ENCODE data around the gene TRPC4.

Gene TRPC4

DNA sequence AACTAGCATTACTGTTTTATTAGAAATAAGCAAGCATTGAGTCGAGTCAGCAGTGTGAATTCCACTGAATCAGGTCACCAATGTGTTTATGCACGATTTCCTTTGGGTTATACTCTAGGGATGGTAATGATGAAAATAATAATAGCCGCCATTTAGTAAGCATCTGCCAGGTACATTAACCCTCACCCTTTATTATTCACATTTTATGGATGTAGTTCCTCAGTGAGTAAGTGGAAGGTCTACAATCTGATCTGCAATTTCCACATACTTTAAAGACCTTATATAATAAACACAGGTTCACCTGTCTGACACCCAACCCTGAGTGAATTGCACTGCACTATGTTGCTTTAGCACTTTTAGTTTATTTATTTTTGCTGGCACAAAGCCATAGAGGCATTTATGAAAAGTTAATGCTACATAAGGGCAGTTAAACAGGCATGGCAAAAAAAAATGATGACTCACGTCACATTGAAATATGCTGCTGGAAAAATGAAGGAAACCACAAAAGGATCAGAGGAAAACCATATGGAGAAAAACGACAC is 122.4 kb downstream of the TRPC4 start:
- no peak overlapping the region for H3K9ac ChIP-seq (ENCODE audit: low read length in 5 of 5)
- H3K4me3 ChIP-seq (ENCODE audit: low read depth in 1 of 5, low read length in 5 of 5): no peak overlapping the region
- no peaks in the 10 kb centered on the region for H3K36me3 ChIP-seq (ENCODE audit: control insufficient read depth in 5 of 5, insufficient read depth in 5 of 5, low read length in 5 of 5)
- no peaks in the 10 kb centered on the region for H3K4me1 ChIP-seq (ENCODE audit: control insufficient read depth in 5 of 5, insufficient read depth in 5 of 5, low read length in 5 of 5)
- H3K27ac ChIP-seq (ENCODE audit: low read depth, low read length): no peak overlapping the region
- H3K9me3 ChIP-seq (ENCODE audit: control insufficient read depth in 5 of 5, low read length in 5 of 5): no peaks in the 10 kb centered on the region
- H3K27me3 ChIP-seq (ENCODE audit: control insufficient read depth in 5 of 5, insufficient read depth in 4 of 5, low read length in 5 of 5): no peaks in the 10 kb centered on the region

DNA sequence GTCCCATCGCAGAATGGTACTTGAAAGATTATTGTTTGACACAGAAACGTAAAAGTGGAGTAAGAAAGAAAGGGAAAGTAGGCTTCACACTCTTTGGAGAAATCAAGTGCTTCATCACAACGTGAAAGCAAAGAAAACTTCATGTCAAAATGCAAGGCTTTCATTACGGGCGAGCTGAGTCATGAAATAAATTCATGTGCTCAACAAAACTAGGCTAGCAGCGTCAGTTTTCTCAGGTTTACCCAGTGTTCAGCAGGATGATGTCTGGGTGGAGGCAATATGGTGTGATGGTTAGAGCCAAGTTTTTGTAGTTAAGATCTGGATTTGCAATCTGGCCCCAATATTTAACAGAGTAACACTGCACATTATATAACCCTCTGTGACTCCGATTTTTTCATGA is 128.0 kb downstream of the TRPC4 start:
- Histone ChIP-seq H3K9me3 (ENCODE audit: control insufficient read depth in 5 of 5, low read length in 5 of 5) (no peaks in the 10 kb centered on the region), H3K27me3 (ENCODE audit: control insufficient read depth in 5 of 5, insufficient read depth in 4 of 5, low read length in 5 of 5) (no peaks in the 10 kb centered on the region), H3K27ac (ENCODE audit: low read depth, low read length) (no peak overlapping the region), H3K4me3 (ENCODE audit: low read depth in 1 of 5, low read length in 5 of 5) (no peak overlapping the region), H3K9ac (ENCODE audit: low read length in 5 of 5) (no peak overlapping the region), H3K36me3 (ENCODE audit: control insufficient read depth in 5 of 5, insufficient read depth in 5 of 5, low read length in 5 of 5) (no peaks in the 10 kb centered on the region), H3K4me1 (ENCODE audit: control insufficient read depth in 5 of 5, insufficient read depth in 5 of 5, low read length in 5 of 5) (no peaks in the 10 kb centered on the region)

- H3K27me3 ChIP-seq (ENCODE audit: control insufficient read depth in 5 of 5, insufficient read depth in 4 of 5, low read length in 5 of 5): no peaks in the 10 kb centered on the region
- H3K9ac ChIP-seq (ENCODE audit: low read length in 5 of 5): no peak overlapping the region
- H3K36me3 ChIP-seq (ENCODE audit: control insufficient read depth in 5 of 5, insufficient read depth in 5 of 5, low read length in 5 of 5): no peaks in the 10 kb centered on the region
- no peaks in the 10 kb centered on the region for H3K4me1 ChIP-seq (ENCODE audit: control insufficient read depth in 5 of 5, insufficient read depth in 5 of 5, low read length in 5 of 5)
- no peaks in the 10 kb centered on the region for H3K9me3 ChIP-seq (ENCODE audit: control insufficient read depth in 5 of 5, low read length in 5 of 5)
- H3K4me3 ChIP-seq (ENCODE audit: low read depth in 1 of 5, low read length in 5 of 5): no peak overlapping the region
- no peak overlapping the region for H3K27ac ChIP-seq (ENCODE audit: low read depth, low read length)
These were observed 133.5 kb downstream of the TRPC4 start for GRCh38 chr13:37736045-37736444.

GRCh38 chr13:37735293-37735692 is 134.3 kb downstream of the TRPC4 start:
- Histone ChIP-seq H3K27me3 (ENCODE audit: control insufficient read depth in 5 of 5, insufficient read depth in 4 of 5, low read length in 5 of 5) (no peaks in the 10 kb centered on the region), H3K9ac (ENCODE audit: low read length in 5 of 5) (no peak overlapping the region), H3K9me3 (ENCODE audit: control insufficient read depth in 5 of 5, low read length in 5 of 5) (no peaks in the 10 kb centered on the region), H3K27ac (ENCODE audit: low read depth, low read length) (no peak overlapping the region), H3K36me3 (ENCODE audit: control insufficient read depth in 5 of 5, insufficient read depth in 5 of 5, low read length in 5 of 5) (no peaks in the 10 kb centered on the region), H3K4me1 (ENCODE audit: control insufficient read depth in 5 of 5, insufficient read depth in 5 of 5, low read length in 5 of 5) (no peaks in the 10 kb centered on the region), H3K4me3 (ENCODE audit: low read depth in 1 of 5, low read length in 5 of 5) (no peak overlapping the region)

- no peaks in the 10 kb centered on the region for H3K4me1 ChIP-seq (ENCODE audit: control insufficient read depth in 5 of 5, insufficient read depth in 5 of 5, low read length in 5 of 5)
- H3K36me3 ChIP-seq (ENCODE audit: control insufficient read depth in 5 of 5, insufficient read depth in 5 of 5, low read length in 5 of 5): no peaks in the 10 kb centered on the region
- H3K27ac ChIP-seq (ENCODE audit: low read depth, low read length): no peak overlapping the region
- H3K27me3 ChIP-seq (ENCODE audit: control insufficient read depth in 5 of 5, insufficient read depth in 4 of 5, low read length in 5 of 5): no peaks in the 10 kb centered on the region
- H3K9ac ChIP-seq (ENCODE audit: low read length in 5 of 5): no peak overlapping the region
- H3K4me3 ChIP-seq (ENCODE audit: low read depth in 1 of 5, low read length in 5 of 5): no peak overlapping the region
- H3K9me3 ChIP-seq (ENCODE audit: control insufficient read depth in 5 of 5, low read length in 5 of 5): no peaks in the 10 kb centered on the region
These were observed 139.7 kb downstream of the TRPC4 start for GRCh38 chr13:37729876-37730275.

DNA sequence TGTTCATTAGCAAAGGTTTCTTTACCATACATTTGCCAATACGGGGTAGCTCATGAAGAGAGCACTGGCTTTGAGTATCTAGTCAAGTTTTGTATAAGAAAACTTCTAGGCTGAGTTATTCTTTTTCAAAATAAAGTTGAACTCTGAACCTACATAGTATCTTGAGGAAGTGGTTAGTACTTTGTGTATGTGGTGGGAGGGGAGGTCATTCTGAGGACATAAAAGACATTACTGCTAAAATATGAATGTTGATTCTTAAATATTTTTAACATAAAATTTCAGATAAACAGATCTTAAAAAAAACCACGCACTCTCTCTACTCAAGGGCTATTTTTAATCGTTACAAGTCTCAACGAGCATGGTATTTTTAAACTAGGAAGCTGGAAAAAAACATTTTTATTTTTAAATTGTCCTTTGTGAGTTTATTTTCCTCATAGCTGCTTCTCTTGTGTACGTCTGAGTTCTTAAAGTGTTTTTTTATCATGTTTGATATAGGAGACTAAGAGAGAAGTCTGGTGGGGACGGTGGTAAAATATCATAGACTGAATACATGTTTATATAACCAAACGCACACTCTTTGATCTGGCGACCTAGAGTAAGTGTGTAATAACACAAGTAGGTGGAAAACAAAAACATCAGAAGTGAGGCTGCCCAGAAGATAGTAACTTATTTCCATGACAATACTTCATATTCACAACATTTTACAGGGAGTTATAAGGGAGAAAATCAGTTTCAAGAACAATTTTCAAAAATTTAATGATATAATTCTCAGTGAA is 153.0 kb downstream of the TRPC4 start:
- H3K9me3 ChIP-seq (ENCODE audit: control insufficient read depth in 5 of 5, low read length in 5 of 5): no peaks in the 10 kb centered on the region
- H3K9ac ChIP-seq (ENCODE audit: low read length in 5 of 5): no peak overlapping the region
- no peaks in the 10 kb centered on the region for H3K36me3 ChIP-seq (ENCODE audit: control insufficient read depth in 5 of 5, insufficient read depth in 5 of 5, low read length in 5 of 5)
- no peaks in the 10 kb centered on the region for H3K27me3 ChIP-seq (ENCODE audit: control insufficient read depth in 5 of 5, insufficient read depth in 4 of 5, low read length in 5 of 5)
- H3K4me3 ChIP-seq (ENCODE audit: low read depth in 1 of 5, low read length in 5 of 5): no peak overlapping the region
- H3K27ac ChIP-seq (ENCODE audit: low read depth, low read length): no peak overlapping the region
- no peaks in the 10 kb centered on the region for H3K4me1 ChIP-seq (ENCODE audit: control insufficient read depth in 5 of 5, insufficient read depth in 5 of 5, low read length in 5 of 5)

DNA sequence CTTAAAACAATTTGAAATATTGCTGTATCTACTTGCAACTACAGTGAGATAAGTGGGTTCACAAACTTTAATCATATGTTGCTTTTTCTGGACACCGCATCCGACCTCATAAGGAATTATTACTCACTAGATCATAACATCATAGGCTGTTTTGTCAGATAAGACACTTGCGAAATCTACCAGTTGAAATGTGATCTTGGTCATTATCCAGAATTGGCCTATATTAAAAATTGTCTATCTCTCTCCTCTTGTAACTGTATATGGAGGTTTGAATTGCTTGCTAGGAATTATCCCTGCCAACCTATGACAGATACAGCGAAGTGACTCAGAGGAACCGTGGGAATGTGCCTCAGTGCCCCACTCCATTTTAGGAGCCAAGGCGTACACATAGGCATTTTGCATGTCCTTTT is 154.0 kb downstream of the TRPC4 start:
- Histone ChIP-seq H3K36me3 (ENCODE audit: control insufficient read depth in 5 of 5, insufficient read depth in 5 of 5, low read length in 5 of 5) (no peaks in the 10 kb centered on the region), H3K27me3 (ENCODE audit: control insufficient read depth in 5 of 5, insufficient read depth in 4 of 5, low read length in 5 of 5) (no peaks in the 10 kb centered on the region), H3K4me3 (ENCODE audit: low read depth in 1 of 5, low read length in 5 of 5) (no peak overlapping the region), H3K9me3 (ENCODE audit: control insufficient read depth in 5 of 5, low read length in 5 of 5) (no peaks in the 10 kb centered on the region), H3K9ac (ENCODE audit: low read length in 5 of 5) (no peak overlapping the region), H3K4me1 (ENCODE audit: control insufficient read depth in 5 of 5, insufficient read depth in 5 of 5, low read length in 5 of 5) (no peaks in the 10 kb centered on the region), H3K27ac (ENCODE audit: low read depth, low read length) (no peak overlapping the region)

- Histone ChIP-seq H3K9me3 (ENCODE audit: control insufficient read depth in 5 of 5, low read length in 5 of 5) (no peaks in the 10 kb centered on the region), H3K27me3 (ENCODE audit: control insufficient read depth in 5 of 5, insufficient read depth in 4 of 5, low read length in 5 of 5) (no peaks in the 10 kb centered on the region), H3K27ac (ENCODE audit: low read depth, low read length) (no peak overlapping the region), H3K36me3 (ENCODE audit: control insufficient read depth in 5 of 5, insufficient read depth in 5 of 5, low read length in 5 of 5) (no peaks in the 10 kb centered on the region), H3K4me3 (ENCODE audit: low read depth in 1 of 5, low read length in 5 of 5) (no peak overlapping the region), H3K9ac (ENCODE audit: low read length in 5 of 5) (no peak overlapping the region), H3K4me1 (ENCODE audit: control insufficient read depth in 5 of 5, insufficient read depth in 5 of 5, low read length in 5 of 5) (no peaks in the 10 kb centered on the region)
These were observed 160.3 kb downstream of the TRPC4 start for GRCh38 chr13:37709318-37709717.

GRCh38 chr13:37707739-37708500 is 161.7 kb downstream of the TRPC4 start:
- Histone ChIP-seq H3K36me3 (ENCODE audit: control insufficient read depth in 5 of 5, insufficient read depth in 5 of 5, low read length in 5 of 5) (no peaks in the 10 kb centered on the region), H3K27me3 (ENCODE audit: control insufficient read depth in 5 of 5, insufficient read depth in 4 of 5, low read length in 5 of 5) (no peaks in the 10 kb centered on the region), H3K9me3 (ENCODE audit: control insufficient read depth in 5 of 5, low read length in 5 of 5) (no peaks in the 10 kb centered on the region), H3K4me3 (ENCODE audit: low read depth in 1 of 5, low read length in 5 of 5) (no peak overlapping the region), H3K4me1 (ENCODE audit: control insufficient read depth in 5 of 5, insufficient read depth in 5 of 5, low read length in 5 of 5) (no peaks in the 10 kb centered on the region), H3K27ac (ENCODE audit: low read depth, low read length) (no peak overlapping the region), H3K9ac (ENCODE audit: low read length in 5 of 5) (no peak overlapping the region)

GRCh38 chr13:37706041-37706440 is 163.5 kb downstream of the TRPC4 start:
- Histone ChIP-seq H3K36me3 (ENCODE audit: control insufficient read depth in 5 of 5, insufficient read depth in 5 of 5, low read length in 5 of 5) (no peaks in the 10 kb centered on the region), H3K9me3 (ENCODE audit: control insufficient read depth in 5 of 5, low read length in 5 of 5) (no peaks in the 10 kb centered on the region), H3K27ac (ENCODE audit: low read depth, low read length) (no peak overlapping the region), H3K4me3 (ENCODE audit: low read depth in 1 of 5, low read length in 5 of 5) (no peak overlapping the region), H3K9ac (ENCODE audit: low read length in 5 of 5) (no peak overlapping the region), H3K4me1 (ENCODE audit: control insufficient read depth in 5 of 5, insufficient read depth in 5 of 5, low read length in 5 of 5) (peaks cover 0 to 7% (median 2%) of the 10 kb centered on the region in 5 donors), H3K27me3 (ENCODE audit: control insufficient read depth in 5 of 5, insufficient read depth in 4 of 5, low read length in 5 of 5) (no peaks in the 10 kb centered on the region)
